Fibroblast of the conjunctiva (primary cell): Measurements from ENCODE around the gene PTPRN2.

Experiments used
- DNase-seq: peaks from one replicate; pipeline ENCODE4 v3.0.0-alpha.2; 2010; ENCODE audit warnings: low read depth

PTPRN2 gene

GRCh38 chr7:158010961-158011693 lies 576.5 kb downstream of the PTPRN2 start:
- DNase-seq = no peak

GRCh38 chr7:158009886-158010285 lies 577.7 kb downstream of the PTPRN2 start:
- no peak for DNase-seq

- no peak for DNase-seq
Measured at GRCh38 chr7:158008267-158008666, 579.4 kb downstream of the PTPRN2 start.

GRCh38 chr7:158007697-158008257 lies 579.8 kb downstream of the PTPRN2 start:
- no peak for DNase-seq

GRCh38 chr7:158006841-158007696 lies 580.6 kb downstream of the PTPRN2 start:
- DNase-seq = no peak

- DNase-seq = no peak
Measured at GRCh38 chr7:158005531-158005930, 582.1 kb downstream of the PTPRN2 start.

GRCh38 chr7:158004123-158004490 lies 583.5 kb downstream of the PTPRN2 start:
- DNase-seq = no peak

- DNase-seq = no peak
Measured at GRCh38 chr7:158003441-158004122, 584.0 kb downstream of the PTPRN2 start.

GRCh38 chr7:158002486-158003080 lies 585.0 kb downstream of the PTPRN2 start:
- no peak for DNase-seq

GRCh38 chr7:158001621-158002320 lies 585.9 kb downstream of the PTPRN2 start:
- DNase-seq = no peak

- DNase-seq = no peak
Measured at GRCh38 chr7:158001003-158001402, 586.6 kb downstream of the PTPRN2 start.

GRCh38 chr7:158000160-158000559 lies 587.5 kb downstream of the PTPRN2 start:
- no peak for DNase-seq

GRCh38 chr7:157998884-157999552 lies 588.6 kb downstream of the PTPRN2 start:
- no peak for DNase-seq

- no peak for DNase-seq
Measured at GRCh38 chr7:157997471-157997870, 590.2 kb downstream of the PTPRN2 start.

GRCh38 chr7:157997080-157997440 lies 590.6 kb downstream of the PTPRN2 start:
- no peak for DNase-seq

GRCh38 chr7:157996359-157997079 lies 591.1 kb downstream of the PTPRN2 start:
- DNase-seq = no peak

- no peak for DNase-seq
Measured at GRCh38 chr7:157995815-157996214, 591.8 kb downstream of the PTPRN2 start.

GRCh38 chr7:157994319-157994718 lies 593.3 kb downstream of the PTPRN2 start:
- no peak for DNase-seq

GRCh38 chr7:157993406-157994105 lies 594.1 kb downstream of the PTPRN2 start:
- no peak for DNase-seq
